Transverse colon (tissue), 3 donors: Measurements from ENCODE around the gene FAM50B.

Source experiments
- CTCF ChIP-seq, 5 experiments: fragments of 200-600 bp in 3 of 5; fragments of 450-650 bp in 2 of 5; sonication (generic) in 3 of 5; IDR thresholded peaks; 1 replicate in 2 of 5; 2 replicates in 3 of 5; pipeline ENCODE4 v1.5.1; 2016 to 2017; ENCODE audit warnings: antibody characterized with exemption in 5 of 5, inconsistent platforms in 3 of 5, mild to moderate bottlenecking in 2 of 5, moderate library complexity in 1 of 5
- POLR2A ChIP-seq: fragments of 450-650 bp; IDR thresholded peaks from one replicate; pipeline ENCODE4 v1.6.1; 2016; ENCODE audit warnings: antibody characterized with exemption, mild to moderate bottlenecking, moderate library complexity

- no peak for TF ChIP-seq CTCF (IDR thresholded peaks at IDR 0.05)
- TF ChIP-seq POLR2A: no peak
These were observed 5.6 kb upstream of the FAM50B start for GRCh38 chr6:3843379-3844096.
